Sciatic nerve (tissue), 2 donors: ENCODE measurements around the gene RTCB. TPM values are rescaled to one million over a fixed set of nuclear protein-coding genes. Genes with fewer than 3 reads are reported as not detected.

ENCODE experiments used
- ATAC-seq: fragments of 200-7000 bp; cut with Tn5 transposase; one replicate; pipeline ENCODE4 v1.9.1; 2020; ENCODE audit warnings: mild to moderate bottlenecking, moderate library complexity
- DNase-seq: peaks from one replicate; pipeline ENCODE4 v3.0.0-alpha.2; 2020; ENCODE audit warnings: low spot score
- intact Hi-C: fragments of 100-400 bp; cut with DNase I; formaldehyde crosslinking; loops from one replicate; pipeline ENCODE4 v1.14.2; 2022
- total RNA-seq: library from RNA; stranded (reverse); fragmentation: NEBNext Ultra II Directional; extraction: Animal tissue kit (Norgen Biotek cat#: 25700); gene quantifications from one replicate; pipeline ENCODE4 v1.2.1, GENCODE V29; 2021
- donor health status: DM: no; HTN: no; CAD: no.
- donor health status: DM: no; HTN: no; CAD: no.

Gene RTCB
- total RNA-seq, 1 donor from 2014 or later = 47.3 TPM

DNA sequence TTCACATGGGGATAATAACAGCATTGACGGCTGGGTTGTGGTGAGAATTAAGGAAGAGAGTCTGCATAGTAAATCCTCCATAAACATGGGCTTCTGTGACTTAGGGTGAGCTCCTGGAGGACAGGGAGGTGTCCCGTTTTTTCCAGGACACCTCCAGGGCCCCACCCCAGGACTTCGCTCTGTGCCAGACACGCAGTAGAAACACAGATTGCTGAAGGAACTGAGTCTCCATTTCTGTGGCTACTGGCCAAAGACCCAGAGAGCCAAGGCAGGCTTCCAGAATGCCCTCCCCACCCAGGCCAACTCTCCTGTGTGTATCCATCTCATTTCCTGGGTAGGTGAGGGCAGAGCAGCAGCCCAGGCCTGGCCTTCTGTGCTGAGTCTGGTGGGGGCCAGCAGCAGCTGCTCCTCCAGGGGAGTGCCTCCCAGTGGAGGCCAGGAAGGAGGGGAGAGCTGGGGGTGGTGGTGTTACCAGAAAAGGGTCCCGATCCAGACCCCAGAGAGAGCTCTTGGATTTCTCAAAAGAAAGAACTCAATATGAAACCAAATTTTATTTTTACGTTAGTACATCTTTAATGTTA is 63.9 kb downstream of the RTCB start:
- ATAC-seq (no peak), DNase-seq (no peak)
- intact Hi-C loops = no loop called here

- DNase-seq (no peak), ATAC-seq (no peak)
- intact Hi-C loops = no loop called here
These were observed 68.1 kb downstream of the RTCB start for GRCh38 chr22:32343941-32344340.

DNA sequence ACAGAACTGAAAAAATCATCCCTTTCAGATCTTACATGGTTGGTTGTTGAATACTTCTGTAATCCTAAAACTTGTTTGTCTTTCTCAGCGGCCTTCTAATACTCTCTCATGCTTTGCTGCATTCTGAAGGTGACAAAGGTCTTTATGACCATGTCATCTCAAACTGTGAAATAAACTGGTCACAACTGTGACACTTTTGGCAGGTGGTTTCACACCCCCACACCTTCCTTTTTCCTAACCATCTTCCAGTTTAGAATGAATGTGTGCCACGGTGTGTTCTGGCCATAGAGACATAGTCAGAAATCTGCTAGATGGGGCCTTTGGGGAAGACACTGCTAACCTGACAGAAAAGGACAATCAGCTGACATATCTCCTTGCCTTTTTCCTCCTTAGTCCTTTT is 69.1 kb downstream of the RTCB start:
- intact Hi-C loops = no loop called here
- DNase-seq (no peak), ATAC-seq (no peak)

GRCh38 chr22:32341122-32341740 is 70.8 kb downstream of the RTCB start:
- intact Hi-C loops = no loop called here
- DNase-seq = no peak
- no peak for ATAC-seq

DNA sequence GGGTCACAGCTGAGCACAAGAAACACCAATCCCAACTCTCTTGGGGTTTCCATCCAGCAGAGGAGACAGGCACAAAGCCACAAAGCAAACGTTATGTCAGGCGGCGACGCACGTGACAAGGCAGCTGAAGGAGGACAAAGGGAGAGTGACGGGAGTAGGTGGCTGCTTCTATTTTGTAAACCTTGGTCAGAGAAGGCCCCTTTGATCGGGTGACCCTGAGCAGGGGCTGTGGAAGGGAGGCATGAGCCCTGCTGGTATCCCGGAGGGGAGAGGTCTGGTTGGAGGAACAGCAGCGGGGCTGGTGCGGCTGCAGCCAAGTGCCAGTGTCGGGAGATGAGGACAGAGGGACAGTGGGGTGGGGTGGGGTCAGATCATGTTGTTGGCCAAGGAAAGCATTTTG is 71.6 kb downstream of the RTCB start:
- DNase-seq (no peak), ATAC-seq (no peak)
- intact Hi-C loops = no loop called here

- DNase-seq = no peak
- intact Hi-C loops = no loop called here
- ATAC-seq = no peak
These were observed 72.6 kb downstream of the RTCB start for GRCh38 chr22:32339190-32340012.

- DNase-seq (no peak), ATAC-seq (no peak)
- intact Hi-C loops = no loop called here
These were observed 73.3 kb downstream of the RTCB start for GRCh38 chr22:32338757-32339156.

Other genes with a start within 250 kb of the RTCB start
- not detected for gene RFPL2, start 207.2 kb downstream of the RTCB start, total RNA-seq
- gene SLC5A4, start 156.9 kb downstream of the RTCB start, total RNA-seq = 1.1 TPM
- not detected for gene RFPL3, start 54.4 kb downstream of the RTCB start, total RNA-seq
- not detected for gene BPIFC, start 52.2 kb upstream of the RTCB start, total RNA-seq
- 109 TPM for gene FBXO7, start 62.6 kb upstream of the RTCB start, total RNA-seq